ENCODE results near the gene PRRT1B. TPM values are rescaled to one million over a fixed set of nuclear protein-coding genes. Genes with fewer than 3 reads are reported as not detected.

Gene PRRT1B
- total and polyA plus RNA-seq, 8 donors = 2.3 to 5.0 (median 3.2) TPM

DNA sequence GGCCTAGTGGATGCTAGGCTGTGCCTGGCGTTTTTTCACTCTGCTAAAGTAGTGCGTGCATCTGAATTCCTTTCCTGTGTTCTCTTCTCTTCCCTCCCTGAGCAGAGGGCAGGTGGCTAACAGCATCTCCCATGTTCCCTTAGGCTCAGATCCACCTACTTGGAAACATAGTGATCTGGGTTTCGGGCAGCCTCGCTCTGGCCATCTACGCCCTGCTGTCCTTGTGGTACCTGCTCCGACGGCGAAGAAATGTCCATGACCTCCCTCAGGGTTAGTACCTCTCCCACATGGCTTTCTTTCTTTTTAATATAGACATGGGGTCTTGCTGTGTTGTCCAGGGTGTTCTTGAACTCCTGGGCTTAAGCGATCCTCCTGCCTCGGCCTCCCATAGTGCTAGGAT lies 24.1 kb upstream of the PRRT1B start:
- FAIRE-seq = no peak
- intact Hi-C loops (cut with DNase I) = no loop called here
- no peak for ATAC-seq
- Histone ChIP-seq H3K4me1 (no peaks in the 10 kb centered on the region), H3K36me3 (peaks cover 0 to 69% (median 8%) of the 10 kb centered on the region in 3 donors), H3K27me3 (no peaks in the 10 kb centered on the region), H3K4me3 (no peak overlapping the region), H3K9me3 (no peaks in the 10 kb centered on the region), H3K27ac (no peak overlapping the region)
- TF ChIP-seq, protein P1, sequence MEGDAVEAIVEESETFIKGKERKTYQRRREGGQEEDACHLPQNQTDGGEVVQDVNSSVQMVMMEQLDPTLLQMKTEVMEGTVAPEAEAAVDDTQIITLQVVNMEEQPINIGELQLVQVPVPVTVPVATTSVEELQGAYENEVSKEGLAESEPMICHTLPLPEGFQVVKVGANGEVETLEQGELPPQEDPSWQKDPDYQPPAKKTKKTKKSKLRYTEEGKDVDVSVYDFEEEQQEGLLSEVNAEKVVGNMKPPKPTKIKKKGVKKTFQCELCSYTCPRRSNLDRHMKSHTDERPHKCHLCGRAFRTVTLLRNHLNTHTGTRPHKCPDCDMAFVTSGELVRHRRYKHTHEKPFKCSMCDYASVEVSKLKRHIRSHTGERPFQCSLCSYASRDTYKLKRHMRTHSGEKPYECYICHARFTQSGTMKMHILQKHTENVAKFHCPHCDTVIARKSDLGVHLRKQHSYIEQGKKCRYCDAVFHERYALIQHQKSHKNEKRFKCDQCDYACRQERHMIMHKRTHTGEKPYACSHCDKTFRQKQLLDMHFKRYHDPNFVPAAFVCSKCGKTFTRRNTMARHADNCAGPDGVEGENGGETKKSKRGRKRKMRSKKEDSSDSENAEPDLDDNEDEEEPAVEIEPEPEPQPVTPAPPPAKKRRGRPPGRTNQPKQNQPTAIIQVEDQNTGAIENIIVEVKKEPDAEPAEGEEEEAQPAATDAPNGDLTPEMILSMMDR (IDR thresholded peaks at IDR 0.05) = no peak
- 89 to 95% methylated on average over 10 of the region's 10 CpGs for WGBS, 2 donors
- DNase-seq = no peak

DNA sequence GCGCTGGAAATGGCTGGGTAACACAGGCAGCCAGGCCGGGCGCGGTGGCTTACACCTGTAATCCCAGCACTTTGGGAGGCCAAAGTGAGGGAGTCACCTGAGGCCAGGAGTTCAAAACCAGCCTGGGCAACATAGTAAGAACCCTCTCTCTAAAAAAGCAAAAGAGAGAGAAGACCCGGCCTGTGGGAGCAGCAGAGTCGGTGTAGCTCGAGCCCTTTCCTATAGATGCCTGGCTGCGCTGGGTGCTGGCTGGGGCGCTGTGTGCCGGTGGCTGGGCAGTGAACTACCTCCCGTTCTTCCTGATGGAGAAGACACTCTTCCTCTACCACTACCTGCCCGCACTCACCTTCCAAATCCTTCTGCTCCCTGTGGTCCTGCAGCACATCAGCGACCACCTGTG lies 23.5 kb upstream of the PRRT1B start:
- FAIRE-seq (no peak), ATAC-seq (no peak), DNase-seq (no peak)
- H3K4me3 ChIP-seq = no peak overlapping the region
- intact Hi-C loops (cut with DNase I) = no loop called here
- no peaks in the 10 kb centered on the region for H3K9me3 ChIP-seq
- no peaks in the 10 kb centered on the region for H3K27me3 ChIP-seq
- H3K27ac ChIP-seq = no peak overlapping the region
- WGBS, 2 donors = 95 to 99% methylated on average over 13 of the region's 13 CpGs
- no peaks in the 10 kb centered on the region for H3K4me1 ChIP-seq
- TF ChIP-seq, protein P1 (IDR thresholded peaks at IDR 0.05) = no peak
- H3K36me3 ChIP-seq = peaks cover 0 to 66% (median 8%) of the 10 kb centered on the region in 3 donors

DNA sequence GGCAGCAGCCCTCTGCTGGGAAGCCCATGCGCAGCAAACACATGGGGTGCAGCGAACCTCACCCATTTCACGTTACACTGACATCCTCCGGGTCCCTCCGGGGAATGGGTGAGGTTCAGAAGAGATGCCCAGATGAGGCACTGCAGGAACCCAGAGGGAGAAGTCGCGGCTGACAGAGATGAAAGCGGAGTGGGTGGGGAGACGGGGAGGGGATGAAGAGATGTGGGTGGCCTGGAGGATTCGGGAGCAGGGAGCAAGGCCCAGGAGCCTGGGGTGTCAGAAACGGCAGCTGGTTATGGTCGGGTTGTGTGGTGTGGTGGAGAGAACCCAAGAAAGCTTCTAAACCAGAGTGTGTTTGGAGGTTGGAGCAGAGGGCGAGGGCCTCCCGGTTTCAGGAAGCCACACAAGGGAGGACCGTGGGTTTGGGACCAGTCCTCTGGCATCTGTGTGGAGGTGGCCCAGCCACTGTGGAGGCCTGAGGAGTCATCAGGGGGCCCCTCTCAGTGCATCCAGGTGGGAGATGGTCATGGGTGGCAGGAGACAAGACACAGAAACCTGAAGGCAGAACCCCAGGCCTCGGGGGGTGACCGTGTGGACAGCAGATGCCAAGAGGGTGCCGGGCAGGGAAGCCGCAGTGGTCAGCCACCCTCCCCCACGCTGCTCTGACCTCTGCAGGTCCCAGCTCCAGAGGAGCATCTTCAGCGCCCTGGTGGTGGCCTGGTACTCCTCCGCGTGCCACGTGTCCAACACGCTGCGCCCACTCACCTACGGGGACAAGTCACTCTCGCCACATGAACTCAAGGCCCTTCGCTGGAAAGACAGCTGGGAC lies 22.9 kb upstream of the PRRT1B start:
- Histone ChIP-seq H3K4me3 (no peak overlapping the region), H3K4me1 (no peaks in the 10 kb centered on the region), H3K36me3 (peaks cover 0 to 61% (median 8%) of the 10 kb centered on the region in 3 donors), H3K27me3 (no peaks in the 10 kb centered on the region), H3K27ac (no peak overlapping the region), H3K9me3 (no peaks in the 10 kb centered on the region)
- 92 to 95% methylated on average over 29 of the region's 29 CpGs for WGBS, 2 donors
- intact Hi-C loops (cut with DNase I) = no loop called here
- TF ChIP-seq, protein P1 (IDR thresholded peaks at IDR 0.05) = no peak
- FAIRE-seq (no peak), ATAC-seq (peak in 1 of 4 donors; percentile 5), DNase-seq (no peak)

DNA sequence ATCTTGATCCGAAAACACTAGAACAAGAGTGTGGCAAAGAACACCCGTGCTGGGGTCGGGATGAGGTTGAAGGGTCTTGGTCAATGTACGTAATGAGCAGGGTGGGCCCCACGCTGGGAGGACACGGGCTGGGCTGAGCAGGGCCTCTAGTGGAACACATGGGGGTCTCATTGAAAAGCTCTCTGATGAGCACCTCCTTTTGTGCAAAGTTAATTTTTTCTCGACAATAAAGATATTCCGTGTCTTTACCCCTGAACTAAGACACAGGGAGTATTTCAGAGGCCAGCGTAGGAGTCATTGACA lies 22.3 kb upstream of the PRRT1B start:
- intact Hi-C loops (cut with DNase I) = no loop called here
- DNase-seq (no peak), FAIRE-seq (no peak), ATAC-seq (no peak)
- Histone ChIP-seq H3K9me3 (no peaks in the 10 kb centered on the region), H3K4me1 (no peaks in the 10 kb centered on the region), H3K4me3 (no peak overlapping the region), H3K27me3 (no peaks in the 10 kb centered on the region), H3K36me3 (peaks cover 0 to 62% (median 8%) of the 10 kb centered on the region in 3 donors), H3K27ac (no peak overlapping the region)
- TF ChIP-seq, protein P1 (IDR thresholded peaks at IDR 0.05) = no peak
- WGBS, 2 donors = 90 to 92% methylated on average over 9 of the region's 9 CpGs
